ENCODE data around the gene PPP1R7. TPM values are rescaled to one million over a fixed set of nuclear protein-coding genes. Genes with fewer than 3 reads are reported as not detected.

Gene PPP1R7
- polyA plus RNA-seq, 3 donors from 2014 or later, result 108 to 138 (median 132) TPM

DNA sequence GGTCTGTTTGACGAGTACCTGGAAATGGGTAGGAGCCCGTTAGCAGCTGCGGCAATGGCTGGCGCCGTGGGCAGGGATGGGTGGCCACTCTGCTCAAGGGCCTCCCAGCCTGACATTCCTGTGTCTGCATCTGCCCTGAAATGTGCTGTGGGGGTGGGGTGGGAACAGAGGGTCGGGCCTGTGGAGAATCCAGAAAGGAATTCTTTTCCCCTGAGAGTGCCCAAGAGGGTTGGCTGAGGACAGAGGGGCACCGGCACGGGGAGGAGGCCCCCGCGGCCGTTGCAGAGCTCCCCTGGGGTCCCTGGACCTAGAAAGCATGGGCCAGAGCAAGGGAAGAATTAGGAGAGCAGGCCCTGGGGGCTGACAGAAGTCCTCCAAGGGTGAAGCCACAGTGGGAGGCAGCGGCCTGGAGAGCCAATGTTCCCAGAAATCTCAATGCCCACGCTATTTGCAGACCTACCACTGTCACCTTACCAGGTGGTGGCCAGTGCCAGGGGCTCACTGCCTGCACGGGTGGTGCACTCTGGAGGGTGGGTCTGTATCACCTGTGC is 66.0 kb downstream of the PPP1R7 start:
- H3K27ac Mint-ChIP-seq, result peak overlapping the region in 4 of 6 donors; percentile 11 to 62 (median 36)
- H3K4me3 Mint-ChIP-seq, result peak overlapping the region; percentile 62 to 77 (median 71)
- peaks cover 11 to 20% of the 10 kb centered on the region in 2 donors for H3K4me1 Mint-ChIP-seq
- DNase-seq, result no peak
- H3K36me3 Mint-ChIP-seq, result no peaks in the 10 kb centered on the region
- H3K27me3 Mint-ChIP-seq (ENCODE audit: low read depth in 3 of 3), result peaks cover 0 to 6% (median 5%) of the 10 kb centered on the region in 3 donors
- no peaks in the 10 kb centered on the region for H3K9me3 Mint-ChIP-seq

DNA sequence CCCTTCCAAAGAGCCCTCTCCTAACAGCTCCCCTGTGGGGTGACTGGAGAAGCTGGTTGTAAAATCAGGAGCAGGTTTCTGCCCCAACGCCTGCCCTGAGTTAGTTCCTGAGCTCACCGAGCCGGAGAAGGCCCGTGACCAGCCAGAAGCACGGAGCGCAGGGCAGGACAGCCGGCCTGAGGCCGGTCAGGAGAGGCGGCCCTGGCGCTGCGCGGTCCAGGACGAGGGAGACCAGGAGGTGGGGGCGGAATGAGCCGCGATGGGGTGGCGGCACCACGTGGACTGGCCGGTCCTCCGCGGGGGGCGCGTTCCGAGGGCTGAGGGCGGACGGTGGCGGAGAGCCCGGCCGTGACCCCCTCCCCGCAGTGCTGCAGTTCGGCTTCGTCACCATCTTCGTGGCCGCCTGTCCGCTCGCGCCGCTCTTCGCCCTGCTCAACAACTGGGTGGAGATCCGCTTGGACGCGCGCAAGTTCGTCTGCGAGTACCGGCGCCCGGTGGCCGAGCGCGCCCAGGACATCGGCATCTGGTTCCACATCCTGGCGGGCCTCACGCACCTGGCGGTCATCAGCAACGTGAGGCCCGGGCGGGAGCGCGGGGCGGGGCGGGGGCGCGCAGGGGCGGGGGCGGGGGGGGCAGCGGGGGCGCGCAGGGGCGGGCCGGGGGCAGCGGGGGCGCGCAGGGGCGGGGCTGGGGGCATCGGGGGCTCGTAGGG is 67.2 kb downstream of the PPP1R7 start:
- Mint-ChIP-seq H3K9me3 (no peaks in the 10 kb centered on the region), H3K36me3 (no peaks in the 10 kb centered on the region), H3K27ac (peak overlapping the region in 3 of 6 donors; percentile 69 to 75 (median 73)), H3K4me1 (peaks cover 11 to 20% of the 10 kb centered on the region in 2 donors), H3K27me3 (ENCODE audit: low read depth in 3 of 3) (peaks cover 0 to 7% (median 6%) of the 10 kb centered on the region in 3 donors), H3K4me3 (peak overlapping the region; percentile 64 to 86 (median 77))
- DNase-seq, result peak; percentile 50 to 52 (median 52)

DNA sequence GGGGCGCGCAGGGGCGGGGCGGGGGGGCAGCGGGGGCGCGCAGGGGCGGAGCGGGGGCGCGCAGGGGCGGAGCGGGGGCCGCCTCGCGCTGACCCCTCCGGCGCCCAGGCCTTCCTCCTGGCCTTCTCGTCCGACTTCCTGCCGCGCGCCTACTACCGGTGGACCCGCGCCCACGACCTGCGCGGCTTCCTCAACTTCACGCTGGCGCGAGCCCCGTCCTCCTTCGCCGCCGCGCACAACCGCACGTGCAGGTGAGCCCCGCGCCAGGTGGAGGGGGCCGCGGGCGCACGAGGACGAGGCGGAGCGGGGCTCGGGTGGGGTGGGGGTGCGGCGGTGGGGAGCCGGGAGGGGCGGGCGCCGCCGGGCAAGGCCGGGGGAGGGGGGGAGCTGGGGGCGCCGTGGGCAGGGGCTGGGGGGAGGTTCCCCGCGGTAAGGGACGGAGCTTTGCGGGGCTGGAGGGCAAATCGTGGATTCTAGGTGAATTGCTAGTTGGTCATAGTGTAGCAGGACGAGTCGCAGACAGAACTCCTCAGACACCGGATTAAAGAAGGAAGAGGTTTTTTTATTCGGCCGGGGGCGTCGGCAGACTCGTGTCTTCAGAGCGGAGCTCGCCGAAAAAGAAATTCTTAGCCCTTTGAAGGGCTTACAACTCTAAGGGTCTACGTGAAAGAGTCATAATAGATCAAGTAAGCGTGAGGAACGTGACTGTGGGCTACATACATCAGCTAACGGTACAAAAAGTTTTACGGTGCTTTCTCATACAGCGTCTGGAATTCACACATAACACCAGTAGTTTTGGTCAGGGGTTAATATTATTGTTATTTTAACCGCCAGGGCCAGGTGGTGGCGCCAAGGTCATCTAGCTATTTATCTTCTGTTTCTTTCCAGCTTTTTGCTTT is 68.1 kb downstream of the PPP1R7 start:
- Mint-ChIP-seq H3K4me3 (peak overlapping the region; percentile 82 to 95 (median 92)), H3K27me3 (ENCODE audit: low read depth in 3 of 3) (peaks cover 0 to 10% (median 4%) of the 10 kb centered on the region in 3 donors), H3K36me3 (no peaks in the 10 kb centered on the region), H3K27ac (peak overlapping the region; percentile 8 to 91 (median 82)), H3K9me3 (no peaks in the 10 kb centered on the region), H3K4me1 (peaks cover 11 to 20% of the 10 kb centered on the region in 2 donors)
- DNase-seq, result peak; percentile 49 to 56 (median 54)

DNA sequence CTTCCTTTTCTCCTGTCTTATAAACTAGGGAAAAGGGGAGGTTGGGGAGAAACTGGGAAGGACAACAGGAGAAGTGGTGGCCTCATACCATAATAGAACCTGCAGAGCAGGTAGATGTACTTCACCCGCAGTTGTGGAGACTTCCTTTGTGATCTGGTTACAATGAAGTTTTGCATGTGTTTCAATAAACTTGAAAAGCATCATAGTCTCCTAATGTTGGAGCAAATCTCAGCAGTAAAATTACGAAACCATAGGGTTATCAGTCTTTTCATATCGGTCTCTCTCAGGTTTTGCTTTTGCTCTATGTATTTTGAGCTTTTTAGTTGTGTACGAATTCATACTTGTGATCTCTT is 68.7 kb downstream of the PPP1R7 start:
- Mint-ChIP-seq H3K27ac (peak overlapping the region in 4 of 6 donors; percentile 45 to 91 (median 64)), H3K4me1 (peaks cover 11 to 20% of the 10 kb centered on the region in 2 donors), H3K4me3 (peak overlapping the region; percentile 82 to 95 (median 92)), H3K27me3 (ENCODE audit: low read depth in 3 of 3) (peaks cover 0 to 10% (median 4%) of the 10 kb centered on the region in 3 donors), H3K9me3 (no peaks in the 10 kb centered on the region), H3K36me3 (no peaks in the 10 kb centered on the region)
- DNase-seq, result no peak

DNA sequence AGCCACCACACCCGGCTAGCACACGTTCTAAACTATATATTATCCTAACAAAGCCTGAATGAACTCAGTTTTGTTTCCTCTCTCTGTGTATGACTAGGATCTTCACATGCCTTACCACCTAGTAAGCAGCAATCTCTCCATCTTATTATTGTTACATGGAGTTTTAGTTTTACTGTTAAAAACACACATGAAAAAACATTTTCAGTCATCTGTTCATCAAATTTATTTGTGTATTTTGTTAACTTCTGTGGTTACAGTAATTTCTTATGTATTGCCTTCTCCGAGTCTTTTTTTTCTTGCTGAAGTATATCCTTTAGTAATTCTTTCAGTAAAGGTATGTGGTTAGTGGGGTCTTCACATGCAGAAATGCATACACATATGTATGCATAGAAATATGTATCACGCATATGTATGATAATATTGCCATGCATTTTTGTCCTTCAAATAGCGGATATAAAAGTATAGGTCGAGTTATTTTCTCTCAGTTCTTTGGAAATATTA is 69.6 kb downstream of the PPP1R7 start:
- Mint-ChIP-seq H3K9me3 (no peaks in the 10 kb centered on the region), H3K36me3 (no peaks in the 10 kb centered on the region), H3K27me3 (ENCODE audit: low read depth in 3 of 3) (peaks cover 3 to 12% (median 4%) of the 10 kb centered on the region in 3 donors), H3K27ac (no peak overlapping the region), H3K4me1 (peaks cover 11 to 20% of the 10 kb centered on the region in 2 donors), H3K4me3 (peak overlapping the region; percentile 0 to 94 (median 48))
- DNase-seq, result no peak

DNA sequence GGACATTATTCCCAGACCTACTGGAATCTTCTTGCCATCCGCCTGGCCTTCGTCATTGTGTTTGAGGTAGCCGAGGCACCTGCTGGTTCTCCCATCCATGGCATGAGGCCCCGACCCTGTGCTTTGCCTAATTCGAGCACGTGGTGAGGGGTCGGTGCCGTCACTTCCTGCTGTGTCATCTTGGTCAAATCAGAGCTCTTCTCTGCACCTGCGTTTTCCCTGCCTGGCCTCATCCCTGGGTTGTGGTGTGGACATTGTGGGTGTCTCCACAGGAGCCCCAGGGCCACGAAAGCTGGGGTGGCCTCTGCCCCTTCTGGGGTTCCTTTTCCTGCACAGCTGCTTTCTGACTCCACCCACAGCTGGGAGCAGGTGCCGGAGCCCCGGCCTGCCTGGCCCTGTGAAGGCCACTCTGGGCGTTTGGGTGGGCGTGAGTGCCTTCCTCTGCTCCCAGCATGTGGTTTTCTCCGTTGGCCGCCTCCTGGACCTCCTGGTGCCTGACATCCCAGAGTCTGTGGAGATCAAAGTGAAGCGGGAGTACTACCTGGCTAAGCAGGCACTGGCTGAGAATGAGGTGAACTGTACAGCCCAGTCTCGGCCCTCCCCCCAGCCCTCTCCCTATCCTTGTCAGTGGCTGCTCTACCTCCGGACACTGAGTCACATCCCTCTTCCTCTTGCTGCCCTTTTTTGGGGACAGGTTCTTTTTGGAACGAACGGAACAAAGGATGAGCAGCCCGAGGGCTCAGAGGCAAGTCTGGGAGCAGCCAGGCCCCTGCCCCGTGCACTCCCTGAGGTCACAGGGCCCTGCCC is 73.1 kb downstream of the PPP1R7 start:
- peaks cover 5 to 13% (median 7%) of the 10 kb centered on the region in 3 donors for H3K36me3 Mint-ChIP-seq
- no peak for DNase-seq
- H3K4me3 Mint-ChIP-seq, result no peak overlapping the region
- no peaks in the 10 kb centered on the region for H3K9me3 Mint-ChIP-seq
- peaks cover 9 to 18% of the 10 kb centered on the region in 2 donors for H3K4me1 Mint-ChIP-seq
- no peak overlapping the region for H3K27ac Mint-ChIP-seq
- peaks cover 1 to 11% (median 3%) of the 10 kb centered on the region in 3 donors for H3K27me3 Mint-ChIP-seq (ENCODE audit: low read depth in 3 of 3)

DNA sequence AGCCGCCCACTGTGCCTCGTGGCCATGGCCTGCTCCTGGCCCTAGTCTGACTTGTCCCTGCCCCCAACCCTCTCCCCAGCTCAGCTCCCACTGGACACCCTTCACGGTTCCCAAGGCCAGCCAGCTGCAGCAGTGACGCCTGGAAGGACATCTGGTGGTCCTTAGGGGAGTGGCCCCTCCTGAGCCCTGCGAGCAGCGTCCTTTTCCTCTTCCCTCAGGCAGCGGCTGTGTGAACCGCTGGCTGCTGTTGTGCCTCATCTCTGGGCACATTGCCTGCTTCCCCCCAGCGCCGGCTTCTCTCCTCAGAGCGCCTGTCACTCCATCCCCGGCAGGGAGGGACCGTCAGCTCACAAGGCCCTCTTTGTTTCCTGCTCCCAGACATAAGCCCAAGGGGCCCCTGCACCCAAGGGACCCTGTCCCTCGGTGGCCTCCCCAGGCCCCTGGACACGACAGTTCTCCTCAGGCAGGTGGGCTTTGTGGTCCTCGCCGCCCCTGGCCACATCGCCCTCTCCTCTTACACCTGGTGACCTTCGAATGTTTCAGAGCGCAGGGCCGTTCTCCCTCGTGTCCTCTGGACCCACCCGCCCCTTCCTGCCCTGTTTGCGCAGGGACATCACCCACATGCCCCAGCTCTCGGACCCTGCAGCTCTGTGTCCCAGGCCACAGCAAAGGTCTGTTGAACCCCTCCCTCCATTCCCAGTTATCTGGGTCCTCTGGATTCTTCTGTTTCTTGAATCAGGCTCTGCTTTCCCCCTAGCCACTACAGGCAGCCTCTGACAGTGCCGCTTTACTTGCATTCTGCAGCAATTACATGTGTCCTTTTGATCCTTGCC is 74.0 kb downstream of the PPP1R7 start:
- Mint-ChIP-seq H3K36me3 (peaks cover 7 to 17% (median 9%) of the 10 kb centered on the region in 3 donors), H3K9me3 (no peaks in the 10 kb centered on the region), H3K27me3 (ENCODE audit: low read depth in 3 of 3) (peaks cover 1 to 9% (median 3%) of the 10 kb centered on the region in 3 donors), H3K27ac (no peak overlapping the region), H3K4me1 (peaks cover 3 to 10% of the 10 kb centered on the region in 2 donors), H3K4me3 (peak overlapping the region in 1 of 5 donors; percentile 29)
- DNase-seq, result no peak

DNA sequence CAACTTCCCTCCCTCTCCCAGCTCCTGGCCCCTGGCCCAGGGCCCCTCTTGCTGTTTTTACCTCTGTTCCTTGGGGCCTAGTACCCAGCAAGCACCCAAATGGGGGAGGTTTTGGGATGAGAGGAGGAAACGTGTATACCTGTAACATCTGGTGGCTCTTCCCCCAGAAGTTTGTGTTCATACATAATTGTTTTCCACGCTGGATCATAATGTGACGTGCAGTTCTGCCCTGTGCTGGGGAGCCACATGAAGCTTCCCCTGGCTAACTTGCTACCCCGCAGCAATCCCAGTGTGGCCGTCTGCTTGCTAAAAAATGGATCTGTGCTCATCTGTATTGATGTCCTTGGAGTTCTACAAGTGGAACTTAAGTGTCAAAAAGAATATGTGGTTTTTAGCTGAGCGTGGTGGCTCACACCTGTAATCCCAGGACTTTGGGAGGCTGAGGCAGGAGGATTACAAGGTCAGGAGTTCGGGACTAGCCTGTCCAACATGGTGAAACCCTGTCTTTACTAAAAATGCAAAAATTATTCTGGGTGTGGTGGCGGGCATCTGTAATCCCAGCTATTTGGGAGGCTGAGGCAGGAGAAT is 74.7 kb downstream of the PPP1R7 start:
- peaks cover 8 to 17% (median 10%) of the 10 kb centered on the region in 3 donors for H3K36me3 Mint-ChIP-seq
- peaks cover 3% of the 10 kb centered on the region in 2 donors for H3K4me1 Mint-ChIP-seq
- H3K27me3 Mint-ChIP-seq (ENCODE audit: low read depth in 3 of 3), result peaks cover 1 to 12% (median 3%) of the 10 kb centered on the region in 3 donors
- H3K4me3 Mint-ChIP-seq, result peak overlapping the region in 1 of 5 donors; percentile 29
- H3K9me3 Mint-ChIP-seq, result no peaks in the 10 kb centered on the region
- DNase-seq, result no peak
- H3K27ac Mint-ChIP-seq, result no peak overlapping the region

DNA sequence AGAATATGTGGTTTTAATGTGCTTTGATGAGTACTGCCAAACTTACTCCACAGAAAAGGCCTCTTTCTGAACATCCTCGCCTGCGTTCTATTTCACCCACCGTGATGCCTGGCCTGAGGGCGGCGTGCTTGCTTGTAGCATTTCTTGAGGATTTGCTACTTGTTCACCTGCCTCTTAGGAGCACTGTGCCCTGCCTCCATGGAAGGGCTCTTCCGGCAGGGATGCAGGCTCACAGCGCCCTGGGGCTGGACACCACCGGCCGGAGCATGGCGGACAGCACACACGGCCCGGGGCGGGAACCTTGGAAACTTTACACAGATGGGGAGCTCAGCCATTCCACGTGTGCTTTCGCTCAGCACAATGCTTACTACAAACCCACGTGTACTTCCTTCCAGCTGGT is 75.3 kb downstream of the PPP1R7 start:
- Mint-ChIP-seq H3K4me3 (no peak overlapping the region), H3K27ac (no peak overlapping the region), H3K4me1 (peaks cover 0 to 3% of the 10 kb centered on the region in 2 donors), H3K27me3 (ENCODE audit: low read depth in 3 of 3) (peaks cover 1 to 12% (median 3%) of the 10 kb centered on the region in 3 donors), H3K9me3 (no peaks in the 10 kb centered on the region), H3K36me3 (peaks cover 8 to 22% (median 10%) of the 10 kb centered on the region in 3 donors)
- no peak for DNase-seq

DNA sequence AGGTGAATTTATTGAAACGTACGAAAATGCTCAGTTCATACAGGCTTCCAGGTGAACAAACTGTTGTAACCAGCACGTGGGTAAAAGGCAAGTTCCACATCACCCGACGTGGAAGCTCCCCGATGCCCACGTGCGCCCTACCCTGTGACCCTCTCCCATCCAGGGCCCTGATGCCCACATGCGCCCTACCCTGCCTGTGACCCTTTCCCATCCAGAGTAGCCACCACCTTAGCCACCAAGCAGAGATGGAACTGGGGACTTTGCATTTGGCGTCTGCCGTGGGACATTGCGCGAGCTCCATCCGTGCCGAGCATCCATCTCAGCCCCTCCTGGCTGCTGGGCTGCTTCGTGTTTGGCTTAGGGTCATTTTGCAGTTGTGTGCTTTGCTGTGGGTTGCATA is 75.7 kb downstream of the PPP1R7 start:
- H3K4me1 Mint-ChIP-seq, result peaks cover 0 to 3% of the 10 kb centered on the region in 2 donors
- H3K9me3 Mint-ChIP-seq, result no peaks in the 10 kb centered on the region
- H3K27ac Mint-ChIP-seq, result no peak overlapping the region
- peaks cover 8 to 25% (median 10%) of the 10 kb centered on the region in 3 donors for H3K36me3 Mint-ChIP-seq
- DNase-seq, result no peak
- peaks cover 1 to 12% (median 3%) of the 10 kb centered on the region in 3 donors for H3K27me3 Mint-ChIP-seq (ENCODE audit: low read depth in 3 of 3)
- H3K4me3 Mint-ChIP-seq, result no peak overlapping the region

DNA sequence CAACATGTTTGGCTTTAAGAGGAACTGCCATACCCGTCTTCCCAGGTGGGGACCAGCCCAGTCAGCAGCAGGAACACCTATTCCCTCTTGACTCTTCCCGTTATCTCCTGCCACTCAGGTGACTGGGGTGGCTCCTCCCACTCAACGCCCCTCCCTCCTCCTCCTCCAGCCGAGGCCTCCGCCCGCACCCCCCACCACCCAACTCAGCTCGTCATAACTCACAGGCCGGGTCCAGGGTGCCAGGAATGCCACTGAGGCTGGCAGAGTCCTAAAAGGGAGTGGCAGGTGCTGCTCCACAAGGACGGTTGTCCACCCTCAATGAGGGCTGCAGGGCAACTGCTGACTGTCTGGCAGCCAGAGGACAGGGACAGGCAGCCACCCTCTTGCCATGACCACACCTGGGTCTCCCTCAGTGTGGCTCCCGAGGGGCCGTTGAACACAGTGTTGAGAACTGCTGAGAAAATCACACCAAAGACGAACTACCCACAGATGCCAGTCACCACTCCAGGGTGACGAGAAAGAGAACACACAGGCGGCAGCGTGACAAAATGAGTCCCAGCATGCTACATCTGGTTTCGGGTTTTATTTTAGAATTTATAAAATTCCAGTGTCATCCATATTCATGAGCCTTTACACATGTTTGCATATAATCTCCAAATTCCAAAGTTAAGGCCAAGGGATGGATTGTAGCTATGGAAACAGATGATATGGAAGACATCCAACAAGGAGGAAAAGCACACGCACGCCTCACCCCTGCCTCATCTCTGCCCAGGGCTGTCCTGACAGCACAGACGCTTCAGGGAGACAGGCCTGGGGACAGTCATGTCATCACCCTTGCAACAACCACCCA is 76.7 kb downstream of the PPP1R7 start:
- peaks cover 0 to 4% of the 10 kb centered on the region in 2 donors for H3K4me1 Mint-ChIP-seq
- peaks cover 1 to 14% (median 3%) of the 10 kb centered on the region in 3 donors for H3K27me3 Mint-ChIP-seq (ENCODE audit: low read depth in 3 of 3)
- no peak for DNase-seq
- no peaks in the 10 kb centered on the region for H3K9me3 Mint-ChIP-seq
- H3K36me3 Mint-ChIP-seq, result peaks cover 16 to 34% (median 18%) of the 10 kb centered on the region in 3 donors
- H3K27ac Mint-ChIP-seq, result peak overlapping the region in 1 of 6 donors; percentile 40
- H3K4me3 Mint-ChIP-seq, result no peak overlapping the region
